Left renal pelvis (tissue), 4 donors: Measurements from ENCODE around the gene STMN1. TPM values are rescaled to one million over a fixed set of nuclear protein-coding genes. Genes with fewer than 3 reads are reported as not detected.
A peak's percentile ranks its signal among the peaks of the same experiment; 100 is the strongest.

Experiments used
- DNase-seq, 4 donors: peaks; one replicate each; pipeline ENCODE4 v3.0.0-alpha.2; 2013; ENCODE audit warnings: low read depth in 4 of 4, low spot score in 3 of 4
- polyA plus RNA-seq, 4 donors: library from polyadenylated mRNA; unstranded; fragments of 120-200 nt; gene quantifications; one replicate each; pipeline ENCODE4 v1.2.1, GENCODE V29; 2013; ENCODE audit not compliant: insufficient read length in 4 of 4

Gene STMN1
- polyA plus RNA-seq, 4 donors, result 1,009 to 1,484 (median 1,179) TPM

GRCh38 chr1:25896266-25896665, 10.0 kb downstream of the STMN1 start:
- DNase-seq, result no peak

DNA sequence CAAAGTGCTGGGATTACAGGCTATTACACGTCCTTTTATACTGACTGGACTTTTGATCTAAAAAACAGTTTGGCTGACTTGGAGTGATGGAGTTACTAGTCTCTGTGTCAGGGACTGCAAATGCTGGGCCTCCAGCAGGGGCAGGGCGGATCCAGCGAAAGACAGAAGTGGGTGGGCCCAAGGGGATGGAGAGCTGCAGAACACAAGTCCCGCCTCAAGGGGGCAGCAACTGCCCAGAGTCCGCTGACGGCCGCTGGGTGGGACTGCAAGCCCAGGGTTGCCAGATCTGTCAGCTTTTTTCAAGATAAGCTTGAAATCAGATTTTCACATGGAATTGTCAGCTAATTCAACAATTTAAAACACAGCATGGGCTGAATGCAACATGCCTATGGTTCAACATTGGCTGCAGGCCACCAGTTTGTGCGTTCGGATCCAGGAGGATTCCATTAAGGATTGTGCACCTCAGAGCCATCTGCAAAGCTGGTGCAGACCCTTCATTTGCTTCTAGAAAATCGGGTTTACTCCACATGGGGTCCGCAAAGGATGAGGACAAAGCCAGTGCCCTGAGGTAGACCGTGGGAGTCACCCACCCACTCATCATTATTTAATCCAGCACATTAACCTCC, 10.7 kb downstream of the STMN1 start:
- DNase-seq, result peak in 3 of 4 donors; percentile 81 to 84 (median 84)

GRCh38 chr1:25893116-25893515, 13.1 kb downstream of the STMN1 start:
- no peak for DNase-seq

- no peak for DNase-seq
Observed at GRCh38 chr1:25891606-25892005, 14.6 kb downstream of the STMN1 start.

GRCh38 chr1:25890239-25891034, 15.8 kb downstream of the STMN1 start:
- DNase-seq, result no peak

DNA sequence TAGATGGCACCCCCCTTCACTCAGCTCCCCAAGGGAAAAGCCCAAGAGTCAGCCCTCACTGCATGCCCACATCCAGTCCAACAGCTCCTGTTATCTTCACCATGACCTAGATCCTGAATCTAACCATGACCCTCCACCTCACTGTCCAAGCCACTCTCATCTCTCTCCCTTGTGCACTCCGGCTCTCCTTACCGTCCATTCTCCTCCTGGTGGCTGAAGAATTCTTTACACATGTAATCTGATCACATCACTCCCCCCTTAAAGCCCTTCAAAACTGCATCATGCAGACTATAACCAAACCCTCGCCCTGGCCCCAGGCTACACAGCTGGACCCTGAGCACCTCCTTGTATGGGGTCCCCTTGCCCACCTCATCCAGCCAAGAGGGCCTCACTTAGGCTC, 16.7 kb downstream of the STMN1 start:
- DNase-seq, result no peak

DNA sequence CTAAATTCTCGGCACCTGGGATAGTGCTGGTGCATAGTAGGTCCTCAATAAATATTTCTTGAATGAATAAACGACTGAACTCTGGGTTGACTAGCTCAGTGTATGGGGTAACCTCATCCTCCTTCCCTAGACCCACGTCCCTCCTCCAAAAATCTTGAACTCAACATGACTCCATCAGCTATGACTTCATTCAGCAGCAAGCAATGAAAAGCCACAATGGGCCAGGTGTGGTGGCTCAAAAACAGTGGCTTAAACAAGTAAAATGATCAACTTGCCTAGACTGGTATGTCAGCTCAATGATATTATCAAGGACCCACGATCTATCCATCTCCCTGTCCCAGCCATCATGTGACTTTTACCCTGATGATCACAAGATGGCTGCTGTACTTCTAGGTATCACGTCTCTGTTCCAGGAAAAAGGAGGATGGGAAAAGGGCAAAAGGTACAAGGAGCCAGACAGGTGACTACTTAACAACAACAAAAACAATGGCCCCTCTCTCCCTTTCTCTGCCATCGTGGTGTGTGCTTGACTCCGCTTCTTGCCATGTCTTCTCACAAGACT, 17.7 kb downstream of the STMN1 start:
- DNase-seq, result no peak

DNA sequence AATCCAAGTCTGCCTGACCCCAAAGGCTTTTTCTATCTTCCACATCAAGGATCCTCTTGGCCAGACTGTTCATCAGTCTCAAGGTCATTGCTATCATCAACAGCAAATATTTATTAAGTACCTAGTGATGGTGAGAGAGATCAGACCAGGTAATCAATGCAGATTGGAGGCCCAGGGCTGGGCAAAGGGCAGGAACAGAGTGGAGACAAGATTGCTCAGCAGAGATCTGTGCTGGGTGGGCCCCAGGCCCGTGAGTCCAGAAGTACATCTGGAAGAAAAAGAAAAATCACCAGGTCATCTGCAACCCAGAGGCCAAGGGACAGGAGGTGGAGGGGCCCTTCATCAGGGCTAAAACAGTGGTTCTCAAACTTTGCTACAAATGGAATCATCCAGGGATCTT, 20.6 kb downstream of the STMN1 start:
- DNase-seq, result no peak

DNA sequence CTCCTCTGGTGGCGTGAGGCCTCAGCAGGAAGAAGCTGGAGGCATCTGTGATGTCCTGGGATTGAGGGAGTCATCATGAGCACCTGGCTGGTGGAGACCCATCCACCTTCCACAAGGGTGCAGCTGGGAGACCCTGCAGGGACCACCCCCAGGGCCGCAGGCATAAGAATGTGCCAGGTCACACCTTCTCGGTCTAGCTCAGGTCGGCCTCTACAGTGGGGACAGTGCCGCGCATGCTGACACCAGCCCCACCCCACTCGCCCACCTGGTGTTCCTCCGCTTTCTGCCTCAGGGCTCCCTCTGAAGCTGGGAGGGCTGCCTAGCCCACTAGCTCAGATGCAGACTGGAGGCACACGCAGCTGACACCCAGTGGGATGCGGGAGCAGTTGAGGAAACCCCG, 25.0 kb downstream of the STMN1 start:
- DNase-seq, result no peak

- DNase-seq, result no peak
Observed at GRCh38 chr1:25880518-25880917, 25.7 kb downstream of the STMN1 start.

- no peak for DNase-seq
Observed at GRCh38 chr1:25879675-25880074, 26.5 kb downstream of the STMN1 start.

- DNase-seq, result no peak
Observed at GRCh38 chr1:25878690-25879089, 27.5 kb downstream of the STMN1 start.

GRCh38 chr1:25877155-25877554, 29.1 kb downstream of the STMN1 start:
- DNase-seq, result no peak

DNA sequence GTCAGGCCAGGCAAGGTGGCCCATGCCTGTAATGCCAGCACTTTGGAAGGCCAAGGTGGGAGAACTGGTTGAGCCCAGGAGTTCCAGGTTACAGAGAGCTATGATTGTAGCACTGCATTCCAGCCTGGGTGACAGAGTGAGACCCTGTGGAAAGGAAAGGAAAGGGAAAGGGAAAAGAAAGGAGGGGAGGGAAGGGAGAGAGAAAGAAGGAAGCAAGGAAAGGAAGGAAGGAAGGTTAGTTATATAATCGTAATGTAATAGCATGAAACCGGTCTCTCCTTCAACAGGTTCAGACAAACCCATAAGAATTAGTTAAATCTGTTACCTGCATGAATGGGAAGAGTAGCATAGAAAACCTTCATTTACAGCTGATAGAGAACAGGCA, 29.5 kb downstream of the STMN1 start:
- no peak for DNase-seq

DNA sequence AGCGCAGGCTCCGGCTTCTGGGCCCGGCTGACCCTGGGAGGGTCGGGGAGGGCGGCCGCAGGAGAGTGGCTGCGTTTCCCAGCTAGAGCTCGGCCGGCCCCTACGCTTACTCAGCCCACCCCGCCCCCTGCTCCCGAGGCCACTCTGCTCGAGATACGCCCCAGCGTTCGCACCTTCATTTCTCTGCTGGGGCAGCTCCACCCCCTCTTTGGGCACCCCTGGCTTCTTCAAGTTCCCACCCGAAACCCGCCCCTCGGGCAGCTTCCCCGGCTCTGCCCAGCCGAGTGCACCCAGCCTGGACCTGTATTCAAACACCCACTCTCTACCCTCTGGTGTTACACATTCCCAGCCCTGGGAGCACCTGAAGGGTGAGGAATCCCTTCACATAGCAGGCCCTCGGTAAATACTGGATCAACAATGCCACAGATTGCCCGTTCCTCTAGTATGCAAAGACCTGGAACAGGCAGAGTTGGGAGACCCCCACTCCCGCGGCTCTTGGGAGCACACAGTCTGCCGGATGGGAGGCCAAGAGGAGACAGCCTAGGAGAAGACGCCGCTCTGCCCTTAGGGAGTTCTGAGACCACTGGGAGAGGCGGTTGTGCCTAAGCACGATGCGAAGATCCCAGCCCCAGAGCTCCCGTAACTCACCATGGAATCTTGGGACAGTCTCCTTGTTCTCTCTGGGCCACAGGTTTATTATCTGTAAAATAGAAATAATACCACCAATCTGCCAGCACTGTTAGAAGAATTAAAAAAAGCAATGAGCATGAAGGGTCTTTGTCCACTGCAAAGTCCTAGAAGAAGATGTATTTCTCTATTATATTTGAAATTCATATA, 30.1 kb downstream of the STMN1 start:
- no peak for DNase-seq

GRCh38 chr1:25875154-25875855, 30.9 kb downstream of the STMN1 start, which contains the start of gene PAQR7:
PAQR7 (minus strand) TSS chr1:25875708; CDS start chr1:25863839, 11,869 bp downstream.
- DNase-seq, result peak in 3 of 4 donors; percentile 65 to 69 (median 66)

DNA sequence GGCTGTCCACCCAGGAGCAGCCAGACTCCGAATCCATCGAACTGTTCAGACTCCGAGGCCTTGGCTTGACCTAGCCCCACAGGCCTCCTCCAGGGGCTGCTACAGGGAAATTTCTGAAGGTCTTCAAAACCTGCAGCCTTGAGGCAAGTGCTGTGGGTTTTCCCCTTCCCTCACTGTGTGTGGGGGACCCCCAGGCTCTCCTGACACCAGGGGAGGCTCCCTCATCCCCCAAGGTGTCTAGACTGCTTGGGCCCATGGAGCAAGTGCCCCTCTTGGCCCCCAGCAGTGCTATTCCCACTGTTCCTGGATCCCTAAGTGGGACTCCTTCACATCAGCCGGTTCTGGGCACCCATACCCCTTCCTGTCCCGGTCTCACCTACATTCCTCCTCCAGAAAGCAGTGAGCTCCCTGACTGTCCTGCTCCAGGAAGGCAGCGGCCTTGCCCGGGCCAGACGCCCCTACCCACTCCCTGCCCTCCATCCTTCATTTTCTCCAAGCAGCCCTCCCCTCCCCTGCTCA, 31.5 kb downstream of the STMN1 start:
- DNase-seq, result no peak

DNA sequence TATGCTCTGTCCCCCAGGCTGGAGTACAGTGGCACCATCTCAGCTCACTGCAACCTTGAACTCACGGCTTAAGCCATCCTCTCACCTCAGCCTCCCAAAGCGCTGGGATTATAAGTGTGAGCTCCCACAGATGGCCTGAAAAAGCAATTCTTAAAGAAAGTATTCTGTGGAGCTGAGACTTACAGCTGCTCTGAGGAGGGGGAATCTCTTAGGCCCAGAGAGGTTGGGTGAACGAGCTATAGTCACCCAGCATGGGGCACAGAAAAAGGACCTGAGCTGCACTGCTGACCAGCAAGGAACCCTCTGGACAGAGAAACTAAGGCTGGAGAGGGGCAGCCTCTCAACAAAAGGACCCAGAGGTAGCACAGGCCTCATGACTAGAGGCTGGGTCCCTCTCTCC, 32.0 kb downstream of the STMN1 start:
- no peak for DNase-seq

DNA sequence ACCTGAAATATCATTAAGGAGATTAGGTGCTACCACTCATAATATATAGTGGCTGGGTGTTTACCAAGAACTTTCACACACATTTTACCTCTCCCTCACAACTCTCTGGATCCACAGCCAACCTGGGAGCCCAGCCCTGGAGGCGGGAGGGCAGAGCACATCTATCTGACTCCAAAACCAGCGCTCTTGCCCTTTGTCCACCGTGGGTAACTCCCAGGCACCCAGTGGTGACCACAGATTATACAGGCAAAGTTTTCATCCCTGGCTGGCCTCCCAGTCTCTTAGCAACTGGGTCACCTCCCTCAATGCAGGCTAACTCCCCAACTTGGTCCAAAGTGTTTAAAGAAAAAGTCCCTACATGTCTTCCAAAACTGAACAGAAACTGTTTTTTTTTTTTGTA, 33.1 kb downstream of the STMN1 start:
- DNase-seq, result no peak

- DNase-seq, result no peak
Observed at GRCh38 chr1:25872713-25873112, 33.5 kb downstream of the STMN1 start.
